NCI-H1105 (cell line): ENCODE results near the gene GC.
"Not testable (repeated sequence)": the region's sequence is repeated elsewhere in the genome, so short reads cannot be mapped to it uniquely, and the experiment has no call there.

Source experiments
- DNase-seq: peaks from one replicate; lab custom pipeline; 2025; lab: John Stamatoyannopoulos, UW

The GC gene, protein sequence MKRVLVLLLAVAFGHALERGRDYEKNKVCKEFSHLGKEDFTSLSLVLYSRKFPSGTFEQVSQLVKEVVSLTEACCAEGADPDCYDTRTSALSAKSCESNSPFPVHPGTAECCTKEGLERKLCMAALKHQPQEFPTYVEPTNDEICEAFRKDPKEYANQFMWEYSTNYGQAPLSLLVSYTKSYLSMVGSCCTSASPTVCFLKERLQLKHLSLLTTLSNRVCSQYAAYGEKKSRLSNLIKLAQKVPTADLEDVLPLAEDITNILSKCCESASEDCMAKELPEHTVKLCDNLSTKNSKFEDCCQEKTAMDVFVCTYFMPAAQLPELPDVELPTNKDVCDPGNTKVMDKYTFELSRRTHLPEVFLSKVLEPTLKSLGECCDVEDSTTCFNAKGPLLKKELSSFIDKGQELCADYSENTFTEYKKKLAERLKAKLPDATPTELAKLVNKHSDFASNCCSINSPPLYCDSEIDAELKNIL

DNA sequence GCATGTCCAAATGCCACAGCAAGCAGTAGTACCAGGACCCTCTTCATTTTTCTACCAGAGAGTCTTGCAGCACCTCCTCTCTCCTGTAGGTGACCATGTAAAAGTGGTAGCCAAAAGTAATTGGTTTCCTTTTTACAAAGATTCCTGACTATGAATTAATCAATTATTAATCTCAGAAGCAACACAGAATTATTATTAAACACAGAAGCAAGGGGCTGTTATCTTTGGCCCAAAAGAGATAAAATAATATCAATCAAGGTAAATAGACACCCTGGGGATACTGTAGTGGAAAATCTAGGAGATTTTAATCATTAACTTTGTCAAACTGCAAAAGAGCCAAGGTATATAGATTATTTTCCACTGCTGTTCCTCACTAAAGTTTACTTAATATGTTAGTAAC lies at the start of gene GC:
TSS of gene GC (minus strand) at position 108 of the 400 bp plus-strand sequence. CDS start at position 47, 61 bp downstream.
- DNase-seq: no peak

DNA sequence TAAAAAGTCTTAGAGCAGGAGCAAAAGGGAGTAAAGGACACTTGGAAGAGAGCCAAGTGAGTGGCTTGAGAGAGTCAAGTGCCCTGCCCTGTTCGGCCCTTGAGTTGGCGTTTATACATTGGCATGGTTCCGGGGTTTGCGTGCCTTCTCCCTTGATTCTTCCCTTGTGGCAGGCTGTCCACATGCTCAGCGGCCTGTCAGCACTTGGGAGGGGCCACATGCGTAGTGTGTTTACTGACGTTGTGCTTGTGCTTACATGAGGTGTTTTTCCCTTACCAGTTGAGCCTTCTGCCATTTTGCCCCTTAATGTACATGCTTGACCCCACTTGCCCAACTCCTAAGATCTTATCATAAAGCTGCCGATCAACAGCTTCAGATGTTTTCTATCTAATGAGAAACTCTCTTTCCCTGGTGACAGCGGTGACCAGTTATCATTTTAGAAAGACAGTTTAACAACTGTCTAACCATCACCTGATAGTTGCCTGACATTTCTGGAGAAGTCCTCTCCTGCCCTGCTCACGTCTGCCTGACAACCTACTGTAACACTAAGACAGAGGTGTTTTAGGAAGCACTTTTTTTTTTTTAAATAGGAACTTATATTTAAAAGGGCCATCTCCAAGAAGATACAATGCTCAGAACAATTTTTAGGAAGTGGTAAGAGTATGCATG lies 49.5 kb upstream of the GC start:
- DNase-seq: no peak

DNA sequence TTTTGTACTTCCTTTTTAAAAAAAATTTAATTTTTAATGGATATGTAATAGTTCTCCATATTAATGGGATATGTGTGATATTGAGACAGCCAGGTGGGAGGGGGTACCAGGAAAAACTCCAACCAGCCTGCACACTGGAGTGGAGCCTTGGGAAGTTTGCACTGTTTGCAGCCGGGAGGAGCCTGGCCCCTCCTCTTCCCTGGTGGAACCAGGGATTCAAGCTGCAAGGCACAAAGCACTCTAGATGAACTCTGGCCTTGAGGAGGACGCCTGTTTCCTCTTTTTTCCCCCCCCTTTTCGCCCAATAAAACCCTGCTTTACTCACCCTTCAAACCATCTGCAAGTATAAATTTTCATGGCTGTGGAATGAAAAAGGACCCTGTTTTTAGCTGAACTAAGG lies 48.2 kb upstream of the GC start:
- DNase-seq: no peak

DNA sequence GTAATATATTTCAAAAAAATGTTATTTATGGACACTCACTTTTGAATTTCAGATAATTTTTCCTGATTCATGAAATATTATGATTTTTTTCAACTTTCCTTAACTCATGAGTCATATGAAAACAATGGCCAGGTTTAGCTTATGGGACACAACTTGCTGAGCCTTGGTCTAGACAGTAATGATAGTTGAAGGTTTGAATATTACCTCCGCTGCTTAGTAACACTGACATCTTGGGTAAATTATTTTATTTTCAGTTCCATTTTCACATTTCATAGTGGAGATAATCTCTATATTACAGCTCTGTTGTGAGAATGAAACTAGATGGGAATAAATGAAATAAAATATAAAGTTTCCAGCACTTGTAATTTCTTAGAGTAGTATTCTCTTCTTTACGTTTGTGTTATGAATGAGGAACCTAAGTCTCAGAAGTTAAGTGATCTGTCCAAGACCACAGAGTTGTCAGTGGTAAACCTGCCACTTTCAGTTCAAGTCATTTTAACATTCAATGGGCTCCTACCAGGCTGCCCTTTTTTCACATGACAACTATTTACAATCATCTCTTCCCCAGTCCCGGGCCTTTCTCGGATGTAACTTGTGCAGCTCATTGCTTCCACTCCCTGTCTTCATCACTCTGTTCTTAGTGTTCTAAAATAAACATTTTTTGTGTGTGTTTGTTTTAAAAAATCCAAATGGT lies 46.8 kb upstream of the GC start:
- DNase-seq: no peak

DNA sequence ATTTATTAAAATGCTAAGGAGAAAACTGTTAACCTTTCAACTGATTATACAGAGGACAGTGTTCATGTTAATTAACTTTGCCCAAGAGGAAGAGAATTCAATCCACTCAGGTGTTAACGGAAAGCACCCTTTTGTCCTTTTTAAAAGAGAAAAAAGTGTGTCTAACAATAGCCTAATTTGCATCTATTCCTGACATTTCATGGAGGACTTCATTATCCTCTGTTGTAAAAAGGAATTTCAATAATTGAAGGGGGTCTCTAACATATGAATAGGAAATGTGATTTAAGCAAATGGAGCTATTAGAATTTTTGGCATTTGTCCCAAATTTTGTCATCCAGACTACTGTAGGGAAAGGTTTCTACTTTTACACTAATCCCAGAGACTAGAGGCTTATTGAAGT lies 44.6 kb upstream of the GC start:
- no peak for DNase-seq

DNA sequence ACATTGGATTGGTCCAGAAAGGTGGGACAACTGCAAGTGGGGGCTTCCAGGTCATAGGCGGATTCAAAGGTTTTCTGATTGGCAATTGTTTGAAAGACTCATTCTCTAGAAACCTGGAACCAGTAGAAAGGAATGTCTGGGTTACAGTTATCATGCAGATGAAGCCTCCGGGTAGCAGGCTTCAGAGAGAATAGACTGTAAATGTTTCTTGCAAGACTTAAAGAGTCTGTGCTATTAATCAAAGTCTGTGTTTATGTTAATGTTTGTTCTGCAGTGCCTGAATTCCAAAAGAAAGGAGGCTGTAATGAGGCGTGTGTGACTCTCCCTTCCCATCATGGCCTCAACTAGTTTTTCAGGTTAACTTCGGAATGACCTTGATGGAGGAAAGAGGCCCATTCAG lies 43.9 kb upstream of the GC start:
- DNase-seq: no peak

DNA sequence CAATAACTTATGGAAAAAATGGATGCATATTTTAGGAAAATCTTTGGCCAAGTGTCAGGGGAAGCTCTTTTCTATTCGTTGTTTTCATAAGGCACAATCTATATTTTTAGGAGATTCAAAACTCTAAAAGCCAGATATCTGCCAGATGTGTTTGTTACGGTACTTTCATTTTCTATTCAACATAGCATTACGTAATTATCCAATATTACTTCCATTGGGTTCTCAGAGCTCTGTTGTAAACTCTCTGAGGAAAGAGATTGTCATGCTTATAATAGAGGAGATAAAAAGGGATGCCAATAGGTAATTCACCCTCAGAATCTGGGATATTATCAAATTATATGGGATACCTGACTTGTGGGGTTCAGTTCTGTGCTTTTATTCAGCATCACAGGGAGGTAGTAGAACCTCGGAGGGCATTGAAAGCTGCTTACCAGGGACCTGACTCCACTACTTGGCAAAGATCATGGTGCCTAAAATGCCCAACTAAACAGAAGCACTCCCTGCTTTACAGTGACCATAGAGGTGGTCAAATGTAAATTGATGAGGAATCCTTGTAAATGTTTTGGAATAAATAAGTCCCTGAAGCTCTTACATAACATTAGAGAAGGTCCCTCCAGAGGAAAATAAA lies 32.9 kb upstream of the GC start:
- DNase-seq: no peak

DNA sequence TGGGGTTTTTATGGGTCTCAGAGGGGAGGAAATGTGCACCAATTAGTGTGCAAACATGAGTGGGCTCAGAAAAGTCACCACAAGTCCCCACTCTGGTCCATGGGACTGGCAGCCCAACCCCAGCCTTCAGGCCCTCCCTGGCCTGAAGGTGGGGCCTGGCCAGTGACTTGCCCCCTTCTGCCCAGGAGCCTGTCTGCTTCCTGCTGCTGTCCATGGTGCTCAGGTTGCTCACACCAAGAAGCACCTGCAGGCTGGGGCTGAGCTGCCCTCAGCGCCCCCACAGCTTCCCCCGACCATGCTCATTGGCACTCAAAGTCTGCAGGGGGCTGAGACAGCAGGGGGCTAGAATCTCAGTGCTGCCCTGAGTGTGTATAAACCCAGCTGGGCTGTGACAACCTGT lies 30.6 kb upstream of the GC start:
- DNase-seq: no peak

DNA sequence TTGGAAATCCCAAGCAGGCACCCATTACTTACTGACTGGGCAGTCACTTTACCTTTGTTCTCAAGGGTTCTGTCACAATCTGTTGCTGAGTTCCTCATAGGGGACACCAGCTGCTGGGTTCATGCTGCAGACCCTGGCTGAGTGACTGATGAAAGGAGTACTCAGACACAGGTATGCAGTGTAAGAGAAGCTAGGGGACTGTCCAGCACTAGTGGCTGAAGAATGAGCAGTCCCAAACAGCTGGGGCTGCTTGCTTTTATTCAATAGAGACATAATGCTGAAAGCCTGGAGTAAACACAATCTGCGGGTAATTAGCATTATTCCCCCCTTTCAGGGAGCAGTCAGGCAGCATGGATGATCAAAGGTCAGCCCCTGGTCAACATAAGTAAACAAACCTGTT lies 25.9 kb upstream of the GC start:
- DNase-seq: not testable (repeated sequence)

DNA sequence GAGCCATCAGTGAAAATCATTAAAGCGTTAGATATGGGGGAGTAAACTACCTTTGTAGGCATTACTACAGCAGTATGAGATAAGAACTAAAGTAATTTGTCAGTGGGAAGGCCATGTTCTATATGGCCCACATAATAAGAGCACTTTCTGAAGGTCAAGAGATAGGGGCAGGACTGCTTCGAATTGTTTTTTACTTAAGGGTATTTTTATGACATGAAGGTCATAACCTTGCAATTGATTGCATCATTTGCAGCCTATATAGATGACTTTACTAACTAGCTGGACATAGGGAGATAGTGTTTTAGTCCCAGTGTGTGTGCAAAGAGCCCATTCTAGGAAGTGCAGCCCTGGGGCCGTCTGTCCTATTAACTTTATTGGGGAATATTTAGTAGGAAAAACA lies 23.6 kb upstream of the GC start:
- no peak for DNase-seq

DNA sequence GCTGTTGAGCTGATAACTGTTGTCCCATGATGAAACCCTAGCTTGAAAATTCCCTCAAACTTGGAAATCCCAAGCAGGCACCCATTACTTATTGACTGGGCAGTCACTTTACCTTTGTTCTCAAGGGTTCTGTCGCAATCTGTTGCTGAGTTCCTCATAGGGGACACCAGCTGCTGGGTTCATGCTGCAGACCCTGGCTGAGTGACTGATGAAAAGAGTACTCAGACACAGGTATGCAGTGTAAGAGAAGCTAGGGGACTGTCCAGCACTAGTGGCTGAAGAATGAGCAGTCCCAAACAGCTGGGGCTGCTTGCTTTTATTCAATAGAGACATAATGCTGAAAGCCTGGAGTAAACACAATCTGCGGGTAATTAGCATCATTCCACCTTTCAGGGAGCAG lies 21.4 kb upstream of the GC start:
- DNase-seq: not testable (repeated sequence)

DNA sequence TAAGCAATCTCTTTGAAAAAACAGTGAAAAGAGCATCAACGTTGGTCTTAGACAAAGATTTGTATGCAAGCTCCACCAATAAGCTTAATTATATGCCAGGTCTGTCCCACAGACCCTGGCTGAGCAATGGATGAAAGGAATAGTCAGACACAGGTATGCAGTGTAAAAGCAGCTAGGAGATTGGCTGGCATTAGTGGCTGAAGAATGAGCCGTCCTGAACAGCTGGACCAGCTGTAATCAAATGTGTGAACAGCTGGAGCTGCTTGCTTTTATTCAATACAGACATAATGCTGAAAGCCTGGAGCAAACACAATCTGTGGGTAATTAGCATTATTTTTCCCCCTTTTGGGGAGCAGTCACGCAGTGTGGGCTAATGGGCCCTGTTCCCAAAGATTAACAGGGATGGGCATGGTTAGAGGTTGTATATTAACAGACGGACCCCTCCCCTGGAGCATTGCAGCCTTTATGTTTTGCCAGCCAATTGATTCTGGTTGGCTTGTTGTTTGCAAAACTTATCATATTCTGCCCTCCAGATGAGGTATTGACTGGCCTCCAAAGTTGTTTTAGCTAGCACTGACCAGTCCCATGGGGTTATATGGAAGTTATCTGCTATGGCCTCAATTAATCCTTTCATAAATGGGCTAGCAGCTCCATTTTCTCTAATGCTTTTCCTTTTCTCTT lies 20.3 kb upstream of the GC start:
- not testable (repeated sequence) for DNase-seq

DNA sequence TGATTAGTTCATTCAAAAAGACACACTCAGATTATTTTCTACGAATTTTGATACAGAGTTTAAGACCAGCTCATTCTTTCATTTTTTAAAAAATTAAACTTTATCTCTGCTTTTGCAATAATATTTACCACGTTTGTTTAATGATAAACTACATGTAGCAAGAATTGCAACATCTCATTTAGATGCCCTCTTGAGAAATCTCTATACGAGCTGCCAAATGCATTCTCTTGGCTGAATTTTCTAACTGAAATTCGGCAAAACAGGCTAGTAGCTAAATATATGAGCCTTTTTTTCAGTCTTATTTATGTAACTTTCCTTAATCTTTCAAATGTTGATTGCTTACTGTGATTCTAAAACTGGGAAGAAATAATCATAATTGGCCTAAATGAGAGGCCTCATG lies 2.1 kb upstream of the GC start:
- no peak for DNase-seq

DNA sequence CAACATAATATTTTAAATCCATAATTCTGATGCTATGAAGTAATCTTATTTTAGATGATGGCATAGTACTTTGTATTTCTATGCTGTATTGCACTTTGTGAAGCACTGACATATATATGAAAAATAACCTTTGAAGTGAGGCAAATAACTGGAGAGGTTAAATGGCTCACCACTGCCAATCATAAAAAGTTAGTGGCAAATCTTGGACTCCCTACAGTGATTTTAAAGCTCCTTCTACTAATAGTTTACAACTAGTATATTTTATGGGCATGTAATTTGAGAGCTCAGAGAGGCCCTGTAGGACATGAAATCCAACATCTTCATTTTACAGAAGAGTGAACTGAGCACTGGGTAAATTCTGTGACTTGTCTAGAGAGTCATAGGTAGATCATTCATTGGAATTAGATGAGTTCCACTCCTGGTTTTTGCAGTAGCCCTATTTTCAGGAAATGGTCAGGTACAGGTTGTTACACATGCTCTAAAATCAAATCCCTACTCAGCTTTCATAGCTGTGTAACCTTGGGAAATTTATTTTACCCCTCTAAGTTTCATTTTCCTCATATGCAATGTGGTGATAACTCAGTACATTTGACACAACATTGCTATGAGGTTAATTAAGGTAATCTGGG lies 804 bp upstream of the GC start:
- DNase-seq: no peak

DNA sequence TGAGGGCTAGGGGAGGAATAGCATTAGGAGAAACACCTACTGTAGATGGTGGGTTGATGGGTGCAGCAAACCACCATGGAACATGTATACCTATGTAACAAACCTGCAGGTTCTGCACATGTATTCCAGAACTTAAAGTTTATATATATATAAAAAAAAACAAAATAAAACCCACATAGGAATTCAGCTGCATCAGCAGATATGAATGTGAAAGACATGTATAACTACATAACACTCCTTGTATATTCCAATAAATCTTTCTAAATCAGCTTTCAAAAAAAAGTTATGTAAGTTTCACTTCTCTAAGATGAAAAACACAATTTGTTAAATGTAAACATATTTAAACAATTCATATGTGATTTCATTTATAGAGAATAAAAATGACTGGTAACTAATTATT lies 6.0 kb downstream of the GC start:
- DNase-seq: no peak

DNA sequence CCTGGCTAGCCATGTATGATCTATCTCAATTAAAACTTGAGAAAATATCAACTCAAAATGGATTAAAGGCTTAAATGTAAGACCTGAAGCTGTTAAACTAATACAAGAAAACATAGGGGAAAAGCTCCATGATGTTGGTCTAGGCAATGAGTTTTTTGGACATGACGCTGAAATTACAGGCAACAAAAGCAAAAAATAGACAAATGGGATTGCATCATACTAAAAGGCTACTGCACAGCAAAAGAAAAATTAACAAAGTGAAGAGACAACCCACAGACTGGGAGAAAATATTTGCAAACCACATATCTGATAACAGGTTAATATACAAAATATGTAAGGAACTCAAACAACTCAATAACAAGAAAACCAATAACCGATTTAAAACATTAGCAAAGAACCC lies 8.4 kb downstream of the GC start:
- no peak for DNase-seq

DNA sequence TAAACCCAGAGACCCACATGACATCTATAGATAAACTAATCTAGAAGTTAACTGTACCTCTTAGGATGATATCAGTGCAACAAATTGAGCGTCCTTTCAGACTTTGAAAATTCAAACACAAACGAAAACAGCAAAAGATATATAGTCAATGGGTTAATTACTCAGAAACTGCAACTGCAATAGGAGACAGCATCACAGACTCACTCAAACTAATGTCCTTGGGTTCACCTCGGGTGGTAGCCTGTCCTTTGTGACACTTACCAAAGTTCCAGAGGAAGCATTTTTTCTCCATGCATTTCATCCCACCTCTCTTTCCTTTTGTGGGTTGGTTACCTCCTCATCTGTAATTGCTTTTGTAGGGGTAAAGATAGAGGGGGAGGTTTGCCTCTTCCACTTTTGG lies 9.7 kb downstream of the GC start:
- no peak for DNase-seq

DNA sequence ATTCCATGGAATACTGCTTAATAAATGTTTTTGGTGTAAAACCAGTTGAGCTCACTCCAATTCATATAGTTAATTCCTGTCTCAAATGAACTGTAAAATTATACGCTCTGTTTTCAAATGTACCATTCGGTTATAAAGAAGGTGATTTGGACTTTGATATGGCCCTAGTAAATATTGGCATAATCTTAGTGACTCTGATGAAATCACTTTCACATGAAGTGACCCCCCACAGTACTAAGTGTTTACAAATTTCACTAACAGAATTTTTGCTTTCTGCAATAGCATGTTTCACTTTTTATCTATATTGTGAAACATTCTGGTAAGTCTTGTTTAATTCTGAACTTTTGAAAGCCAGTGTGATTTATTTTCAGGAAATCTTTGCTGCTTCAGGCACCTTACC lies 10.9 kb downstream of the GC start:
- no peak for DNase-seq

DNA sequence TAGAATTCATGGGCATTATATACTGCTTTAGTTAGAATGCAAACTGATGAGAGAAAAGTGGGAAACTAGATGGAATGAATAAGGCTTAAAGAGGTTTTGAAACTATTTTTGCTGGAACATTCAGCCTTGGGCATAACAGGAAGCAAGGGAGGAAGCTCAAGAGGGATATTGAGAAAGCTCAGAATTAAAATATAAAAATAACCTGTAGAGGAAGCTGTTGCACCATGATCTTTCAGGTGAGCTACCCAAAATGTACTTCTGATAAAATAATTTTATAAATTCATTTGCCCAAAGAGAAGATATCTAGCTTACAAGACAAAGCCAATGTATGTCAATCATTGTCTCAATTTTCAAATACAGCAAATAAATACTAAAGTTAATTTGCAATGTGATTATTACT lies 11.3 kb downstream of the GC start:
- DNase-seq: no peak

DNA sequence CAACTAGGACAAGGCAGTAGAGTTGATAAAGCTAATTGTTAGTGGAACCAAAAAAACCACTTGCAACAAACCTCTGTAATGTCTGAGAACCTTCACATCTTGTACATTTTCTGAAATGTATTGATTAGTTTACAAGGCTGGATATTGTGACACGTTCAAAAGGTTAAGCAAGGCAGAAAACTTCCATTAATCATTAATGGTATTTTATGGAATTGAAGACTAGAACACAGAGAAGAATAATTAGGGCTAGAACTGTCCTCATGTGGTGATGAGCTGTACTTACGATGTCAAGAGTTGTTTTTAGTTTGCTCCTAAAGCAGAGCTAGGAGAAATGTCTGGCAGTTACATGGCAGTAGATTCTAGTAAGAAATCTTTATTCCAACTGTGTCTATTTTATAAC lies 12.3 kb downstream of the GC start:
- no peak for DNase-seq

DNA sequence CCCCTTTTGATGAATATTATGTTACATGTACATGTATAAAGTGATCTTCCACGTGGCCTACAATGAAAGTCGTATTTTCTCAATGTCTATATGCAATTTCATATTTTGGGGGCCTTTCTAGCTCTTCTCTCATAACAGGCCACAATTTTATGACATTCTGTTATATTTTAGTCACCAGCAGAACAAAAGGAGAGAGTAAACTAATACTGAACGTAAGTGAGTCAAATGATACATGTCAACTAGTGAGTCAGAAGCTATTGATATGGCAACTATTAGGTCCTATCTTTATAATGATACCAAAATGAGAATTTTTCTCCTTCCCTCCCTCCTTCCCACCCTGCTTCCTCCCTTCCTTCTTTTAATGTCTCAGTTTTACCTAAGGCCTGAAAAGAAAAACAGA lies 14.4 kb downstream of the GC start:
- no peak for DNase-seq

DNA sequence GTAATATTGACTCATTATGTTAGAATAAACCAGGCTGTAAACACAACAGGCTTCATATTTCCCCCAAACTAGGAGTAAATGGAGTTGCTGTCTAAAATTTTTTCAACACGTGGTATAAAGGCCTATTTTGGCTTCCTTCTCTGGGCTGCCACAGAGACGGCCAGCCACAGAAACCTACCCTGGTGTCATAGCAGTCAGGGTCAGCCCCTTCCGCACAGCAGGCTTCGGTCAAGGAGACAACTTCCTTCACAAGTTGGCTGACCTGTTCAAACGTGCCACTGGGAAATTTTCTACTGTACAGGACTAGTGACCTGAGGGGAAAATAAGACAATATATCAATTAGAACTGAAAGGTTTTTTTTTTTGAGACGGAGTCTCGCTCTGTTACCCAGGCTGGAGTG lies 15.8 kb downstream of the GC start:
- DNase-seq: no peak
